GM19035 (cell line): ENCODE results near the gene MRPL36.
"Not testable (repeated sequence)": the region's sequence is repeated elsewhere in the genome, so short reads cannot be mapped to it uniquely, and the experiment has no call there.

Source experiments
- ATAC-seq: cut with Tn5 transposase; IDR thresholded peaks from one replicate; pipeline ENCODE4 v1.9.1; 2021; ENCODE audit not compliant: unreplicated experiment

Gene MRPL36

GRCh38 chr5:1797103-1797800, 2.4 kb downstream of the MRPL36 start:
- no peak for ATAC-seq

GRCh38 chr5:1796371-1797102, 3.1 kb downstream of the MRPL36 start:
- no peak for ATAC-seq

- ATAC-seq = no peak
Observed at GRCh38 chr5:1795931-1796330, 3.7 kb downstream of the MRPL36 start.

- no peak for ATAC-seq
Observed at GRCh38 chr5:1795506-1795905, 4.1 kb downstream of the MRPL36 start.

GRCh38 chr5:1794901-1795290, 4.7 kb downstream of the MRPL36 start:
- ATAC-seq = no peak

GRCh38 chr5:1793966-1794900, 5.4 kb downstream of the MRPL36 start:
- ATAC-seq = no peak

- no peak for ATAC-seq
Observed at GRCh38 chr5:1793301-1793740, 6.3 kb downstream of the MRPL36 start.

GRCh38 chr5:1792842-1793266, 6.8 kb downstream of the MRPL36 start:
- peak; percentile 95 for ATAC-seq

GRCh38 chr5:1791176-1791575, 8.5 kb downstream of the MRPL36 start:
- no peak for ATAC-seq

GRCh38 chr5:1789834-1790471, 9.7 kb downstream of the MRPL36 start:
- ATAC-seq = no peak

- not testable (repeated sequence) for ATAC-seq
Observed at GRCh38 chr5:1789438-1789833, 10.2 kb downstream of the MRPL36 start.

- ATAC-seq = no peak
Observed at GRCh38 chr5:1788828-1789227, 10.8 kb downstream of the MRPL36 start.

GRCh38 chr5:1788200-1788599, 11.4 kb downstream of the MRPL36 start:
- ATAC-seq = no peak

GRCh38 chr5:1787472-1788047, 12.1 kb downstream of the MRPL36 start:
- no peak for ATAC-seq

- ATAC-seq = no peak
Observed at GRCh38 chr5:1786621-1787471, 12.8 kb downstream of the MRPL36 start.

GRCh38 chr5:1785984-1786383, 13.7 kb downstream of the MRPL36 start:
- no peak for ATAC-seq

- ATAC-seq = no peak
Observed at GRCh38 chr5:1785062-1785461, 14.6 kb downstream of the MRPL36 start.

- ATAC-seq = no peak
Observed at GRCh38 chr5:1784197-1785050, 15.2 kb downstream of the MRPL36 start.

GRCh38 chr5:1783216-1783554, 16.5 kb downstream of the MRPL36 start:
- ATAC-seq = peak; percentile 77
